Body of pancreas (tissue), 4 donors: ENCODE results near the gene DGLUCY. TPM values are rescaled to one million over a fixed set of nuclear protein-coding genes. Genes with fewer than 3 reads are reported as not detected.
"Not testable (repeated sequence)": the region's sequence is repeated elsewhere in the genome, so short reads cannot be mapped to it uniquely, and the experiment has no call there.

Source experiments
- ATAC-seq: fragments of 150-250 bp; one replicate; pipeline ENCODE4 v1.9.1; 2016
- DNase-seq, 4 donors: peaks; one replicate each; pipeline ENCODE4 v3.0.0-alpha.2; 2019
- H3K27ac ChIP-seq, 4 donors: fragments of 200-600 bp; sonication (generic); 1 replicate in 3 of 4; 2 replicates in 1 of 4; pipeline versions ENCODE4 v1.5.1 to v1.6.1; 2016 to 2019; ENCODE audit warnings: mild to moderate bottlenecking in 1 of 4, mixed read lengths in 1 of 4, moderate library complexity in 1 of 4
- H3K27me3 ChIP-seq, 2 donors: fragments of 200-600 bp; sonication (generic); one replicate each; pipeline ENCODE4 v1.6.0; 2016; ENCODE audit warnings: mild to moderate bottlenecking in 1 of 2
- H3K36me3 ChIP-seq, 2 donors: fragments of 200-600 bp; sonication (generic); replicated peaks in 1 of 2; 2 replicates each; pipeline ENCODE4 v1.5.1; 2016; ENCODE audit warnings: low read depth in 2 of 2; ENCODE audit not compliant: insufficient read depth in 1 of 2
- H3K4me1 ChIP-seq: fragments of 200-600 bp; sonication (generic); one replicate; pipeline ENCODE4 v1.6.0; 2016
- H3K4me3 ChIP-seq, 2 donors: fragments of 200-600 bp; sonication (generic); 1 replicate in 1 of 2; 2 replicates in 1 of 2; pipeline ENCODE4 v1.5.1; 2016 to 2019
- H3K9me3 ChIP-seq, 3 donors: fragments of 200-600 bp; sonication (generic); 1 replicate in 2 of 3; 2 replicates in 1 of 3; pipeline ENCODE4 v1.5.1; 2016
- POLR2A ChIP-seq, 3 donors: fragments of 450-650 bp; IDR thresholded peaks; one replicate each; pipeline ENCODE4 v1.6.1; 2016; ENCODE audit warnings: antibody characterized with exemption in 3 of 3, mild to moderate bottlenecking in 2 of 3
- WGBS, 2 donors: methylation state at CpG; one replicate each; pipeline ENCODE4 v1.1.5; 2017; 5-methylcytosine and 5-hydroxymethylcytosine counted together
- intact Hi-C: fragments of 100-400 bp; cut with DNase I; formaldehyde crosslinking; loops from one replicate; pipeline ENCODE4 v1.15.1; 2023
- total RNA-seq, 2 donors: library from RNA; depleted of rRNA; stranded (reverse); fragments of >200 nt; gene quantifications; one replicate each; pipeline ENCODE4 v1.1.0, GENCODE V29; 2016
- TF ChIP-seq, protein P1 (sequence below), 7 experiments: fragments of 450-650 bp in 4 of 7; fragments of 200-600 bp in 3 of 7; sonication (generic) in 3 of 7; IDR thresholded peaks; one replicate each; pipeline ENCODE4 v1.5.1; 2016 to 2019; ENCODE audit warnings: antibody characterized with exemption in 7 of 7

The DGLUCY gene
- total RNA-seq, 2 donors from 2014 or later, result 30.9 to 77.8 TPM

DNA sequence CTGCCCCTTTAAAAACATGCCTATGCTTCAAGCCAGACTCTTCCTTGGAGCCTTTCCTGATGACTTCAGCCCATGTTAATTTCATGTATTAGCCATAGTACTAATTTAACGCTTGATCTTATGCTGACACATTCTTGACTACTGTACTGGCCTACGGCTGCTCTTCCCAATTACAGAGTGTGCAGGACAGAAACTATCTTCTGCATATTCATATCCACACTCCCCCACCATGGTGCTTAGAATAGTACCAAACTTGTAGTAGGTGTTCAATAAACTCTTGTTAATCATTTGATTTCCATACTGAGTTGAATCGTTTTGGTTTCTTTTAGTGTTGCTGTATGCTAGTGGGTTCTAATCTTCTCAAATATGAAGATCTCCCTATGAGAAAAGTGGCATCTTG is 21.8 kb upstream of the DGLUCY start:
- no peak for TF ChIP-seq POLR2A (IDR thresholded peaks at IDR 0.05)
- TF ChIP-seq, protein P1, sequence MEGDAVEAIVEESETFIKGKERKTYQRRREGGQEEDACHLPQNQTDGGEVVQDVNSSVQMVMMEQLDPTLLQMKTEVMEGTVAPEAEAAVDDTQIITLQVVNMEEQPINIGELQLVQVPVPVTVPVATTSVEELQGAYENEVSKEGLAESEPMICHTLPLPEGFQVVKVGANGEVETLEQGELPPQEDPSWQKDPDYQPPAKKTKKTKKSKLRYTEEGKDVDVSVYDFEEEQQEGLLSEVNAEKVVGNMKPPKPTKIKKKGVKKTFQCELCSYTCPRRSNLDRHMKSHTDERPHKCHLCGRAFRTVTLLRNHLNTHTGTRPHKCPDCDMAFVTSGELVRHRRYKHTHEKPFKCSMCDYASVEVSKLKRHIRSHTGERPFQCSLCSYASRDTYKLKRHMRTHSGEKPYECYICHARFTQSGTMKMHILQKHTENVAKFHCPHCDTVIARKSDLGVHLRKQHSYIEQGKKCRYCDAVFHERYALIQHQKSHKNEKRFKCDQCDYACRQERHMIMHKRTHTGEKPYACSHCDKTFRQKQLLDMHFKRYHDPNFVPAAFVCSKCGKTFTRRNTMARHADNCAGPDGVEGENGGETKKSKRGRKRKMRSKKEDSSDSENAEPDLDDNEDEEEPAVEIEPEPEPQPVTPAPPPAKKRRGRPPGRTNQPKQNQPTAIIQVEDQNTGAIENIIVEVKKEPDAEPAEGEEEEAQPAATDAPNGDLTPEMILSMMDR (IDR thresholded peaks at IDR 0.05), result no peak
- no peaks in the 10 kb centered on the region for H3K4me1 ChIP-seq
- H3K27ac ChIP-seq, result no peak overlapping the region
- H3K27me3 ChIP-seq, result no peaks in the 10 kb centered on the region
- WGBS, 2 donors, result 86 to 87% methylated on average over 3 of the region's 3 CpGs
- H3K4me3 ChIP-seq, result no peak overlapping the region
- DNase-seq (no peak), ATAC-seq (no peak)
- no peaks in the 10 kb centered on the region for H3K36me3 ChIP-seq
- H3K9me3 ChIP-seq, result no peaks in the 10 kb centered on the region
- intact Hi-C loops, result no loop called here

DNA sequence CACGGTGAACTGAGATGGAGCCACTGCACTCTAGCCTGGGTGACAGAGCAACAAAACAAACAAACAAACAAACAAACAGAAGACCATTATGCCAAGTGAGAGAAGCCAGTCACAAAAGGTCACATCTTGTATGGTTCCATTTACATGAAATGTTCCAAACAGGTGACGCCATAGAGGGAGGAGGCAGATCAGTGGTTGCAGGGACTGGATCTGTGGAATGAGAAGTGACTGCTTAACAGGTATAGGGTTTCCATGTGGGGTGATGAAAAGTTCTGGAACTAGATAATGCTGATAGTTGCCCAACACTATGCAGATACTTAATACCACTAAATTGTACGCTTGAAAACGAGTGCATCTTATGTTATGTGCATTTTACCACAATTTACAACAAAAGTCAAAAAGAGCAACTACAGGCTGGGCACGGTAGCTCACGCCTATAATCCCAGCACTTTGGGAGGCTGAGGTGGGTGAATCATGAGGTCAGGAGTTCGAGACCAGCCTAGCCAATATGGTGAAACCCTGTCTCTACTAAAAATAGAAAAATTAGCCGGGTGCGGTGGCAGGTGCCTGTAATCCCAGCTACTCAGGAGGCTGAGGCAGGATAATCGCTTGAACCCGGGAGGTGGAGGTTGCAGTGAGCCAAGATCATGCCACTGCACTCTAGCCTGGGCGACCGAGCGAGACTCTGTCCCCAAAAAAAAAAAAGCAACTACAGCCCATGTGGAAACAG is 20.0 kb upstream of the DGLUCY start:
- H3K9me3 ChIP-seq, ATAC-seq, H3K36me3 ChIP-seq, H3K4me3 ChIP-seq, DNase-seq, H3K27me3 ChIP-seq, H3K4me1 ChIP-seq, intact Hi-C loops, H3K27ac ChIP-seq: not testable (repeated sequence)
- 89% methylated on average over 13 to 14 of the region's 14 CpGs for WGBS, 2 donors

DNA sequence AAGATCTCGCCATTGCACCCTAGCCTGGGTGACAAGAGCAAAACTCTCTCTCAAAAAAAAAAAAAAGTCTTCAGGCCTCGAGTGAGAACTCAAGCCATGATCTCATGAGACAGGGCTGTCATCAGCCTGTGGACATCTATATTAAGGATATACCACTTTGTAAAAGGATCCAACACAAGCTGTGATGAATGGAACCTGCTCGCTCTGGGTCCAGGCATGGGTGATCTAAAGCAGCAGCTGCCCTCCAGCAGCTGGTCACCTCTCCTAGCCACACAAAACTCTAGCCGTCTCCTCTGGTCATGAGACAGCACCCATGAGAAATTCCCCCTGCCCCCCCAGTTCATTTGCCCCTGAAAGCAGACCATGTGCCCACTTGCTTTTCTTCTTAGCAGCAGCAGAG is 19.1 kb upstream of the DGLUCY start:
- Histone ChIP-seq H3K36me3 (no peaks in the 10 kb centered on the region), H3K27me3 (no peaks in the 10 kb centered on the region), H3K9me3 (no peaks in the 10 kb centered on the region), H3K4me3 (no peak overlapping the region), H3K4me1 (no peaks in the 10 kb centered on the region), H3K27ac (no peak overlapping the region)
- no peak for ATAC-seq
- WGBS, 2 donors, result 86 to 90% methylated on average over 4 of the region's 4 CpGs
- intact Hi-C loops, result no loop called here
- DNase-seq, result no peak
- no peak for TF ChIP-seq POLR2A (IDR thresholded peaks at IDR 0.05)
- TF ChIP-seq, protein P1 (IDR thresholded peaks at IDR 0.05), result no peak

DNA sequence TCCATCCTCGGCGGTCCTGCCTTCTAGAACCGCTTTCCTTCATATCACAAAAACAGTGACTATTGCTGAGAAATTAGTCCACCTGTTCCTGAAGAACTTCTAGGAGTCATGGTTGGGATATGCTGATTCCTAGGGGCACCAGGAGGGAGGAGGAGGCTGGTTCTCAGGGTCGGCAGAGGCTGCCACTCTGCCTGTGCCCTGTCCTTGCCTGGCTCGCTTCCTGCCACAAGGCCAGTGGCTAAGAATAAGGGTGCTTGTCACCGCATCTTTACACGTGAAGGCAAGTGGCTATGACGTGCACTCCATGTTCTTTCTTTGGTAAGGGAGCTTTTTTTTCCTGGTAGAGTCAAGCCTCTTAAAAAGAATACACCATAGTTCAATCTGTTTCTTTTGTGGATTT is 18.7 kb upstream of the DGLUCY start:
- TF ChIP-seq, protein P1 (IDR thresholded peaks at IDR 0.05), result no peak
- no peak for TF ChIP-seq POLR2A (IDR thresholded peaks at IDR 0.05)
- 60 to 82% methylated on average over 8 of the region's 8 CpGs for WGBS, 2 donors
- no peaks in the 10 kb centered on the region for H3K27me3 ChIP-seq
- H3K4me3 ChIP-seq, result no peak overlapping the region
- intact Hi-C loops, result no loop called here
- H3K27ac ChIP-seq, result no peak overlapping the region
- H3K36me3 ChIP-seq, result no peaks in the 10 kb centered on the region
- no peaks in the 10 kb centered on the region for H3K4me1 ChIP-seq
- H3K9me3 ChIP-seq, result no peaks in the 10 kb centered on the region
- no peak for DNase-seq
- ATAC-seq, result no peak

DNA sequence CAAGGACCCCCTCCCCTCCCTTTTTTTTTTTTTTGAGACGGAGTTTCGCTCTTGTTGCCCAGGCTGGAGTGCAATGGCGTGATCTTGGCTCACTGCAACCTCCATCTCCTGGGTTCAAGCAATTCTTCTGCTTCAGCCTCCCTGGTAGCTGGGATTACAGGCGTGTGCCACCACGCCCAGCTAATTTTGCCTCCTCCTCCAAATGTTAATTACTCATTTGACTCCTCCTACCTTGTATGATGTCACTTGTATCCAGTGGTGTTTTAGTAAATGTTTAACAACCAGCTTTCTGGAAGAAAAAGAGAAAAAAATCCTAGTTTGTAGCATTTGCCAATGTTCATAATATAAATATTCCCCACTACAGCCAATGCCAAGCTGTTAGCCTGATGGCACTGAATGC is 16.2 kb upstream of the DGLUCY start:
- DNase-seq, H3K9me3 ChIP-seq, H3K27me3 ChIP-seq, H3K4me1 ChIP-seq, H3K27ac ChIP-seq, ATAC-seq, intact Hi-C loops, H3K4me3 ChIP-seq, H3K36me3 ChIP-seq: not testable (repeated sequence)
- 83 to 94% methylated on average over 5 of the region's 5 CpGs for WGBS, 2 donors

DNA sequence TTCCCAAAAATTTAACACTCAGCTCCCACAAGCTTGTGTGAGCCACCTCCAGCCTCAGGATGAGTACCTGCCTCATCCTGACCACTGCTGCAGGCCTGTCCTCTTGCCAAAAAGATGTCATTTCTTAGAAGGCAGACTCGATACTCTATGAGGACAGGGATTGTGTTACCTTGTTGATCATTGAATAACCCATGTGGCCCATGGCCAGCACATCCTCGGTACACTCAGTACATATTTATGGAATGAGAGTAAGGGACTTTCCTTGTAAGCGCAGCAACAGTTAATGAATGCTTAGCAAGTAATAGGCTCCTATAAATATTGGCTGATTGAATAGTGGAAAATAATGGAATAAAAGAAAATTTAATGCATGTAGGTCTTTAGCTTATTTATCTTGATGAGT is 15.3 kb upstream of the DGLUCY start:
- H3K9me3 ChIP-seq, result no peaks in the 10 kb centered on the region
- no peaks in the 10 kb centered on the region for H3K36me3 ChIP-seq
- DNase-seq (no peak), ATAC-seq (no peak)
- TF ChIP-seq, protein P1 (IDR thresholded peaks at IDR 0.05), result no peak
- TF ChIP-seq POLR2A (IDR thresholded peaks at IDR 0.05), result no peak
- H3K27ac ChIP-seq, result no peak overlapping the region
- H3K27me3 ChIP-seq, result no peaks in the 10 kb centered on the region
- H3K4me3 ChIP-seq, result no peak overlapping the region
- 53 to 60% methylated on average over 3 of the region's 3 CpGs for WGBS, 2 donors
- H3K4me1 ChIP-seq, result no peaks in the 10 kb centered on the region
- intact Hi-C loops, result no loop called here
